GM12891 (cell line): ENCODE results near the gene EYS.

ENCODE experiments used
- POLR2A ChIP-seq: IDR thresholded peaks from 2 replicates; pipeline ENCODE4 v1.6.1; 2011; ENCODE audit warnings: low read depth, low read length, control low read depth
- POU2F2 ChIP-seq: IDR thresholded peaks from 2 replicates; pipeline ENCODE4 v1.6.1; 2011; ENCODE audit warnings: low read depth, mild to moderate bottlenecking, control low read depth, low read length, moderate library complexity
- TAF1 ChIP-seq: IDR thresholded peaks from 2 replicates; pipeline ENCODE4 v1.6.1; 2011; ENCODE audit warnings: low read depth, low read length, control low read depth

- TF ChIP-seq TAF1: no peak
- TF ChIP-seq POU2F2: no peak
- TF ChIP-seq POLR2A: no peak
Observed at GRCh38 chr6:64437996-64438395, 1269.0 kb downstream of the EYS start.
